ENCODE data around the gene PHF21A. TPM values are rescaled to one million over a fixed set of nuclear protein-coding genes. Genes with fewer than 3 reads are reported as not detected.

The PHF21A gene
- total and polyA plus RNA-seq, 2 of the 8 experiments (the other 6 are each of a cell fraction or from before 2014, with no cell fraction given), result 17.6 to 40.3 TPM

- Histone ChIP-seq H4K91ac (replicated peaks; ENCODE audit: insufficient read length, low read length) (no peak overlapping the region), H3K23me2 (ENCODE audit: low read depth, low read length) (no peaks in the 10 kb centered on the region), H3K18ac (ENCODE audit: extremely low read depth, low read length) (no peak overlapping the region), H3K36me3 (ENCODE audit: control insufficient read depth in 2 of 4, insufficient read depth in 4 of 4, low read length in 3 of 4) (no peaks in the 10 kb centered on the region), H2AK5ac (ENCODE audit: low read depth, low read length) (no peak overlapping the region), H3K14ac (ENCODE audit: insufficient read length) (no peak overlapping the region), H3K9me3 (ENCODE audit: insufficient read depth in 2 of 2, low read depth in 1 of 2, low read length in 1 of 2) (no peaks in the 10 kb centered on the region), H2BK5ac (ENCODE audit: low read depth, low read length) (no peak overlapping the region), H3K23ac (ENCODE audit: insufficient read length) (no peak overlapping the region), H3K4me3 (ENCODE audit: extremely low read depth in 1 of 4, insufficient read depth in 2 of 4, low read depth in 3 of 4, low read length in 4 of 4) (no peak overlapping the region), H2BK15ac (ENCODE audit: low read length) (no peak overlapping the region), H3K27me3 (replicated peaks in 1 of 4; ENCODE audit: control insufficient read depth in 3 of 4, extremely low read depth in 1 of 4, insufficient read depth in 3 of 4, low read length in 3 of 4) (no peaks in the 10 kb centered on the region), H4K5ac (ENCODE audit: insufficient read length, low read depth, low read length) (no peak overlapping the region), H3K9ac (replicated peaks in 1 of 4; ENCODE audit: extremely low read depth in 1 of 4, low read depth in 3 of 4, low read length in 3 of 4) (no peak overlapping the region), H2BK20ac (ENCODE audit: low read length) (no peak overlapping the region), H3K56ac (replicated peaks; ENCODE audit: insufficient read length, low read depth, low read length) (no peak overlapping the region), H4K8ac (ENCODE audit: extremely low read depth, insufficient read depth, low read length) (no peak overlapping the region), H3K27ac (ENCODE audit: low read depth, low read length) (no peak overlapping the region), H3K79me2 (ENCODE audit: control insufficient read depth in 1 of 2, insufficient read depth in 2 of 2, low read length in 2 of 2) (peaks cover 3 to 97% of the 10 kb centered on the region in 2 experiments; a peak in 3 of 4 replicates), H3K79me1 (ENCODE audit: low read depth, low read length) (peaks cover 4% of the 10 kb centered on the region; the same call in 1 of the 2 replicates), H4K20me1 (replicated peaks in 1 of 2; ENCODE audit: control insufficient read depth in 1 of 2, insufficient read depth in 2 of 2, low read length in 2 of 2) (peaks cover 0 to 4% of the 10 kb centered on the region in 2 experiments), H2BK12ac (ENCODE audit: low read depth, low read length) (no peak overlapping the region), H3K4me2 (ENCODE audit: insufficient read depth in 1 of 2, low read depth in 2 of 2, low read length in 2 of 2) (no peak overlapping the region), H2BK120ac (replicated peaks; ENCODE audit: low read depth, low read length) (no peak overlapping the region), H3K4me1 (replicated peaks in 1 of 4; ENCODE audit: control insufficient read depth in 3 of 4, insufficient read depth in 4 of 4, low read length in 3 of 4) (peaks cover 0 to 4% (median 2%) of the 10 kb centered on the region in 4 experiments; a peak in 4 of 7 replicates), H2AFZ (ENCODE audit: low read length) (no peak overlapping the region), H3K4ac (replicated peaks; ENCODE audit: insufficient read length, low read depth, low read length) (no peak overlapping the region)
- FAIRE-seq (no peak), DNase-seq (ENCODE audit: low read depth in 1 of 2, low spot score in 2 of 2) (no peak)
- no peak for TF ChIP-seq SIX5 (IDR thresholded peaks at IDR 0.05; ENCODE audit: low read depth, low read length)
- no peak for TF ChIP-seq E2F6 (IDR thresholded peaks at IDR 0.05)
- TF ChIP-seq KDM5A (IDR thresholded peaks at IDR 0.05; ENCODE audit: low read length), result no peak
- no peak for TF ChIP-seq CHD2 (IDR thresholded peaks at IDR 0.05; ENCODE audit: low read length)
- TF ChIP-seq TAF7 (optimal IDR thresholded peaks at IDR 0.05; ENCODE audit: borderline replicate concordance, low read depth, low read length), result no peak
- POLR2A ChIA-PET (ENCODE audit: partially characterized antibody), result no interaction called here
- CTCF ChIA-PET (ENCODE audit: partially characterized antibody), result no interaction called here
- WGBS, 2 experiments (ENCODE audit: extremely low coverage in 1 of 2, insufficient coverage in 1 of 2, insufficient read length in 1 of 2, insufficient replicate concordance in 2 of 2, low coverage in 1 of 2, low lambda C conversion rate in 2 of 2, missing lambda C conversion rate in 1 of 2), result 92% methylated on average over 3 of the region's 3 CpGs; no CpG with 5 or more reads in 1 of the 2 experiments
Measured at GRCh38 chr11:46100670-46101069, 20.6 kb downstream of the PHF21A start.
